Upper lobe of right lung (tissue), 1 donor: Measurements from ENCODE around the gene SSR1. TPM values are rescaled to one million over a fixed set of nuclear protein-coding genes. Genes with fewer than 3 reads are reported as not detected.
"Not testable (repeated sequence)": the region's sequence is repeated elsewhere in the genome, so short reads cannot be mapped to it uniquely, and the experiment has no call there.

Source experiments
- ATAC-seq: fragments of 200-7000 bp; cut with Tn5 transposase; one replicate; pipeline ENCODE4 v1.9.1; 2020; ENCODE audit warnings: mild to moderate bottlenecking, moderate library complexity
- DNase-seq: peaks from one replicate; pipeline ENCODE4 v3.0.0-alpha.2; 2020
- H3K27ac ChIP-seq: fragments of 200-600 bp; one replicate; pipeline ENCODE4 v1.8.0; 2022
- H3K27me3 ChIP-seq: fragments of 200-600 bp; one replicate; pipeline ENCODE4 v1.8.0; 2022; ENCODE audit warnings: mild to moderate bottlenecking
- H3K36me3 ChIP-seq: fragments of 200-600 bp; one replicate; pipeline ENCODE4 v1.8.0; 2022
- H3K4me1 ChIP-seq: fragments of 200-600 bp; one replicate; pipeline ENCODE4 v1.8.0; 2022
- H3K4me3 ChIP-seq: fragments of 200-600 bp; one replicate; pipeline ENCODE4 v1.8.0; 2022; ENCODE audit warnings: mild to moderate bottlenecking
- H3K9me3 ChIP-seq: fragments of 200-600 bp; one replicate; pipeline ENCODE4 v1.8.0; 2022
- intact Hi-C: fragments of 100-400 bp; cut with DNase I; formaldehyde crosslinking; loops from one replicate; pipeline ENCODE4 v1.11.0; 2022
- total RNA-seq: library from RNA; stranded (reverse); fragmentation: NEBNext Ultra II Directional; extraction: Animal tissue kit (Norgen Biotek cat#: 25700); gene quantifications from one replicate; pipeline ENCODE4 v1.2.1, GENCODE V29; 2021
- TF ChIP-seq, protein P1 (sequence below): fragments of 200-600 bp; IDR thresholded peaks from one replicate; pipeline ENCODE4 v1.8.0; 2022; ENCODE audit warnings: antibody characterized with exemption
- donor health status: DM: no; HTN: yes; CAD: no; lungs with severe emphysema.

SSR1 gene
- total RNA-seq, 1 donor from 2014 or later: 128 TPM

- no peaks in the 10 kb centered on the region for H3K36me3 ChIP-seq
- no peaks in the 10 kb centered on the region for H3K4me1 ChIP-seq
- no peak overlapping the region for H3K4me3 ChIP-seq
- DNase-seq (no peak), ATAC-seq (no peak)
- intact Hi-C loops: no loop called here
- peaks cover 4% of the 10 kb centered on the region for H3K27me3 ChIP-seq
- no peak overlapping the region for H3K27ac ChIP-seq
- TF ChIP-seq, protein P1, sequence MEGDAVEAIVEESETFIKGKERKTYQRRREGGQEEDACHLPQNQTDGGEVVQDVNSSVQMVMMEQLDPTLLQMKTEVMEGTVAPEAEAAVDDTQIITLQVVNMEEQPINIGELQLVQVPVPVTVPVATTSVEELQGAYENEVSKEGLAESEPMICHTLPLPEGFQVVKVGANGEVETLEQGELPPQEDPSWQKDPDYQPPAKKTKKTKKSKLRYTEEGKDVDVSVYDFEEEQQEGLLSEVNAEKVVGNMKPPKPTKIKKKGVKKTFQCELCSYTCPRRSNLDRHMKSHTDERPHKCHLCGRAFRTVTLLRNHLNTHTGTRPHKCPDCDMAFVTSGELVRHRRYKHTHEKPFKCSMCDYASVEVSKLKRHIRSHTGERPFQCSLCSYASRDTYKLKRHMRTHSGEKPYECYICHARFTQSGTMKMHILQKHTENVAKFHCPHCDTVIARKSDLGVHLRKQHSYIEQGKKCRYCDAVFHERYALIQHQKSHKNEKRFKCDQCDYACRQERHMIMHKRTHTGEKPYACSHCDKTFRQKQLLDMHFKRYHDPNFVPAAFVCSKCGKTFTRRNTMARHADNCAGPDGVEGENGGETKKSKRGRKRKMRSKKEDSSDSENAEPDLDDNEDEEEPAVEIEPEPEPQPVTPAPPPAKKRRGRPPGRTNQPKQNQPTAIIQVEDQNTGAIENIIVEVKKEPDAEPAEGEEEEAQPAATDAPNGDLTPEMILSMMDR: no peak
- no peaks in the 10 kb centered on the region for H3K9me3 ChIP-seq
Measured at GRCh38 chr6:7323074-7323473, 10.1 kb upstream of the SSR1 start.

DNA sequence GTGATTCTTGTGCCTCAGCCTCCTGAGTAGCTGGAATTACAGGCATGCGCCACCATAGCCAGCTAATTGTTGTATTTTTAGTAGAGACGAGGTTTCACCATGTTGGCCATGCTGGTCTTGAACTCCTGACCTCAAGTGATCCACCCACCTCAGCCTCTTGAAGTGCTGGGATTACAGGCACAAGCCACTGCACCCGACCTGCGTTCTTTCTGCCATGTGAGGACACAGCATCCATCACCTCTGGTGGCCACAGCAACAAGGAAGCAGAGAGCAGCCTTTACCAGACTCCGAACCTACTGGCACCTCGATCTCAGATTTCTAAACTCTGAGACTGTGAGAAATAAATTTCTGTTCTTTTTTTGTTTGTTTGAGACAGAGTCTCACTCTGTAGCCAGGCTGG, 8.9 kb upstream of the SSR1 start:
- H3K27ac ChIP-seq, intact Hi-C loops: not testable (repeated sequence)

DNA sequence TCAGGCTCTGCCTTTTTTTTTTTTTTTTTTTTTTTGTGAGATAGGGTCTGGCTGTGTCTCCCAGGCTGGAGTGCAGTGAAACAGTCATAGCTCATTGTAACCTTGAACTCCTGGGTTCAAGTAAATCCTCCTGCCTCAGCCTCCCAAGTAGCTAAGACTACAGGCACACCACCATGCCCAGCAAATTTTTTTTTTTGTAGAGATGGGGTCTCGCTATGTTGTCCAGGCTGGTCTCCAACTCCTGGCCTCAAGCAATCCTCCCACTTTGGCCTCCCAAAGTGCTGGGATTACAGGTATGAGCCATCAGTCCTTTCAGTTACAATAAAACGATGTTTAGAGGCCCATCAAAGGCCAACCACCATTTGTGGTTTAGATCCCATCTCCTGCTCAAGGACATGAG, 6.4 kb upstream of the SSR1 start:
- H3K4me3 ChIP-seq, H3K4me1 ChIP-seq, DNase-seq, intact Hi-C loops, H3K36me3 ChIP-seq, H3K27me3 ChIP-seq, ATAC-seq, H3K27ac ChIP-seq, H3K9me3 ChIP-seq: not testable (repeated sequence)

More for the DNA sequence above, 8.9 kb upstream of the SSR1 start:
- H3K9me3 ChIP-seq, DNase-seq, H3K4me1 ChIP-seq, H3K4me3 ChIP-seq, H3K36me3 ChIP-seq, ATAC-seq, H3K27me3 ChIP-seq: not testable (repeated sequence)

- ATAC-seq (no peak), DNase-seq (no peak)
- Histone ChIP-seq H3K9me3 (no peaks in the 10 kb centered on the region), H3K4me3 (no peak overlapping the region), H3K27ac (no peak overlapping the region), H3K4me1 (no peaks in the 10 kb centered on the region), H3K36me3 (no peaks in the 10 kb centered on the region), H3K27me3 (no peaks in the 10 kb centered on the region)
- intact Hi-C loops: no loop called here
- TF ChIP-seq, protein P1: no peak
Measured at GRCh38 chr6:7317538-7317937, 4.5 kb upstream of the SSR1 start.

DNA sequence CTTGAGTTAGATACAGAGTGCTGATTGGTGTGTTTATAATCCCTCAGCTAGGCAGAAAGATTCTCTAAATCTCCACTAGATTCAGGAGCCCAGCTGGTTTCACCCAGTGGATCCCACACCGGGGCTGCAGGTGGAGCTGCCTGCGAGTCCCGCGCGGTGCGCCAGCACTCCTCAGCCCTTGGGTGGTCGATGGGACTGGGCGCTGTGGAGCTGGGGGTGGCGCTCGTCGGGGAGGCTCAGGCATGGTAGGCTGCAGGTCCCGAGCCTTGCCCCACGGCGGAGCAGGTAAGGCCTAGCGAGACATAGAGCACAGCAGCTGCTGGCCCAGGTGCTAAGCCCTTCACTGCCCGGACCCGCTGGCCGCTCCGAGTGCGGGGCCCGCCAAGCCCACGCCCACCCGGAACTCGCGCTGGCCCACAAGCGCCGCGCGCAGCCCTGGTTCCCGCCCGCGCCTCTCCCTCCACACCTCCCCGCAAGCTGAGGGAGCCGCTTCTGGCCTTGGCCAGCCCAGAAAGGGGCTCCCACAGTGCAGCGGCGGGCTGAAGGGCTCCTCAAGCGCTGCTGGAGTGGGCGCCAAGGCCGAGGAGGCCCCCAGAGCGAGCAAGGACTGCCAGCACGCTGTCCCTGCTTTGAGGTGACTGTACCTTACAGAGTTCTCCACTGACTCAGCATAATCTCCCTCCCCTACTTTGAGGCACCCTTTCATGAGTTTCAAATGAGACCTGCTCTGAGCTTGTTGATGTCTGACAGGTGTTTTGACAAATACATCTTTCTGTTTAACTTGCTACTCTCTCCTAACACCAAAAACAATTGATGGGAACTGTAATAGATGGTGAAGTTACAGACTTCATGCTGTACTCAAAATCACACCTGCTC, 3.9 kb upstream of the SSR1 start:
- DNase-seq: no peak
- no peak for ATAC-seq
- Histone ChIP-seq H3K4me1 (no peaks in the 10 kb centered on the region), H3K36me3 (no peaks in the 10 kb centered on the region), H3K9me3 (no peaks in the 10 kb centered on the region), H3K4me3 (no peak overlapping the region), H3K27ac (no peak overlapping the region), H3K27me3 (no peaks in the 10 kb centered on the region)
- intact Hi-C loops: no loop called here
- TF ChIP-seq, protein P1: no peak

GRCh38 chr6:7315948-7316365, 3.0 kb upstream of the SSR1 start:
- TF ChIP-seq, protein P1: no peak
- no peak for DNase-seq

DNA sequence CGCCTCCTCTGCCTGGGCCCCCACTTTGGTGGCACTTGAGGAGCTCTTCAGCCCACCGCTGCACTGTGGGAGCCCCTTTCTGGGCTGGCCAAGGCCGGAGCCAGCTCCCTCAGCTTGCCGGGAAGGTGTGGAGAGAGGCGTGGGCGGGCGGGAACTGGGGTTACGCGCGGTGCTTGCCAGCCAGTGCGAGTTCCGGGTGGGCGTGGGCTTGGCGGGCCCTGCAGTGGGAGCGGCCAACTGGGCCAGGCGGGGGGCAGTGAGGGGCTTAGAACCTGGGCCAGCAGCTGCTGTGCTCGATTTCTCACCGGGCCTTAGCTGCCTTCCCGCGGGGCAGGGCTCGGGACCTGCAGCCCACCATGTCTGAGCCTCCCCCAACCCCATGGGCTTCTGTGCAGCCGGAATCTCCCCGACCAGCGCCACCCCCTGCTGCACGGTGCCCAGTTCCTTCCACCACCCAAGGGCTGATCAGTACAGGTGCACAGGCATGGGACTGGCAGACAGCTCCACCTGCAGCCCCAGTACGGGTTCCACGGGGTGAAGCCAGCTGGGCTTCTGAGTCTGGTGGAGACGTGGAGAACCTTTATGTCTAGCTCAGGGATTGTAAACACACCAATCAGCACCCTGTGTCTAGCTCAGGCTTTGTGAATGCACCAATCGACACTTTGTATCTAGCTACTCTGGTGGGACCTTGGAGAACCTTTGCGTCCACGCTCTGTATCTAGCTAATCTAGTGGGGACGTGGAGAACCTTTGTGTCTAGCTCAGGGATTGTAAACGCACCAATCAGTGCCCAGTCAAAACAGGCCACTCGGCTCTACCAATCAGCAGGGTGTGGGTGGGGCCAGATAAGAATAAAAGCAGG, 2.3 kb upstream of the SSR1 start:
- H3K36me3 ChIP-seq, ATAC-seq, intact Hi-C loops, H3K4me3 ChIP-seq, H3K27me3 ChIP-seq, H3K9me3 ChIP-seq, H3K4me1 ChIP-seq, DNase-seq, H3K27ac ChIP-seq: not testable (repeated sequence)

More at GRCh38 chr6:7315948-7316365, 3.0 kb upstream of the SSR1 start:
- Histone ChIP-seq H3K27me3 (no peaks in the 10 kb centered on the region), H3K36me3 (no peaks in the 10 kb centered on the region), H3K27ac (no peak overlapping the region), H3K4me1 (peaks cover 4% of the 10 kb centered on the region), H3K9me3 (no peaks in the 10 kb centered on the region), H3K4me3 (no peak overlapping the region)
- intact Hi-C loops: no loop called here
- no peak for ATAC-seq
